Endothelial cell of umbilical vein (primary cell): Measurements from ENCODE around the gene SNX3.

Source experiments
- CTCF ChIP-seq, 2 donors: IDR thresholded peaks; 1 replicate in 1 of 2; 2 replicates in 1 of 2; pipeline ENCODE4 v1.5.1; 2011; ENCODE audit warnings: low read length in 2 of 2, mild to moderate bottlenecking in 2 of 2, moderate library complexity in 2 of 2, control low read depth in 1 of 2, inconsistent platforms in 1 of 2, low read depth in 1 of 2; ENCODE audit not compliant: insufficient read depth in 1 of 2; ENCODE audit errors: extremely low read depth in 1 of 2
- EZH2 ChIP-seq: IDR thresholded peaks from 2 replicates; pipeline ENCODE4 v1.6.1; 2012; ENCODE audit warnings: borderline replicate concordance, low read depth, mild to moderate bottlenecking, moderate library complexity, low read length, inconsistent platforms; ENCODE audit not compliant: severe bottlenecking
- FOS ChIP-seq: IDR thresholded peaks from 2 replicates; pipeline ENCODE4 v1.6.1; 2011; ENCODE audit warnings: mild to moderate bottlenecking, low read length, moderate library complexity, borderline replicate concordance; ENCODE audit not compliant: insufficient read depth
- JUN ChIP-seq: IDR thresholded peaks from 2 replicates; pipeline ENCODE4 v1.6.1; 2011; ENCODE audit warnings: borderline replicate concordance, low read depth; ENCODE audit not compliant: insufficient read length, insufficient read depth
- MAX ChIP-seq: IDR thresholded peaks from 2 replicates; pipeline ENCODE4 v1.6.1; 2011; ENCODE audit not compliant: insufficient read depth, insufficient read length
- MYC ChIP-seq: IDR thresholded peaks from one replicate; pipeline ENCODE4 v1.6.1; 2011; ENCODE audit warnings: mild to moderate bottlenecking, low read depth, low read length
- POLR2A ChIP-seq: IDR thresholded peaks from 2 replicates; pipeline ENCODE4 v1.6.1; 2012; ENCODE audit warnings: low read depth, mild to moderate bottlenecking, control low read depth, low read length
- POLR2AphosphoS5 ChIP-seq: IDR thresholded peaks from 2 replicates; pipeline ENCODE4 v1.6.1; 2012; ENCODE audit warnings: low read depth, mild to moderate bottlenecking, control low read depth, low read length, moderate library complexity; ENCODE audit not compliant: insufficient read depth

GRCh38 chr6:108294297-108294726, 33.5 kb upstream of the SNX3 start:
- TF ChIP-seq POLR2AphosphoS5 (no peak), CTCF (IDR thresholded peaks at IDR 0.05; ENCODE audit: extremely low read depth in 1 of 2, insufficient read depth in 1 of 2, low read depth in 1 of 2, low read length in 2 of 2) (no peak), POLR2A (no peak), MYC (no peak), EZH2 (no peak), MAX (no peak), JUN (no peak), FOS (no peak)
